GM12878 (cell line): Measurements from ENCODE around the gene PSPN. TPM values are rescaled to one million over a fixed set of nuclear protein-coding genes. Genes with fewer than 3 reads are reported as not detected.

ENCODE experiments used
- ATAC-seq: fragments of 200-7000 bp; cut with Tn5 transposase; 3 replicates; pipeline ENCODE4 v1.9.1; 2020; ENCODE audit warnings: mild to moderate bottlenecking, moderate library complexity
- BruUV-seq: library from RNA; stranded (reverse); fragments of 400-500 nt; replicated peaks from 2 replicates; lab custom pipeline; 2021; lab: Mats Ljungman, UMichigan
- CTCF ChIA-PET: fragments of 300-600 bp; sonication (Branson Sonifier 250); formaldehyde crosslinking; extraction: SDS; loops from one replicate; lab custom pipeline; 2021; ENCODE audit warnings: inconsistent platforms; lab: Yijun Ruan, JAX
- POLR2A ChIA-PET: fragments of 350-600 bp; formaldehyde crosslinking; extraction: SDS; loops from one replicate; lab custom pipeline; 2021; ENCODE audit warnings: inconsistent platforms; lab: Charles Lee
- RAD21 ChIA-PET: fragments of 300-600 bp; sonication (Branson Sonifier 250); formaldehyde crosslinking; loops from one replicate; lab custom pipeline; 2023; ENCODE audit warnings: antibody characterized with exemption; ENCODE audit not compliant: unreplicated experiment; lab: Charles Lee
- SMC1A ChIA-PET: fragments of 300-600 bp; sonication (Branson Sonifier 250); formaldehyde crosslinking; loops from one replicate; lab custom pipeline; 2023; ENCODE audit not compliant: unreplicated experiment, uncharacterized antibody; lab: Charles Lee
- DNase-seq: peaks from one replicate; pipeline ENCODE4 v3.0.0-alpha.2; 2011; ENCODE audit warnings: low read depth, low spot score
- FAIRE-seq: peaks from 3 replicates; lab custom pipeline; 2011; peaks lifted over from hg19 to GRCh38; lab: Jason Lieb, UNC
- H2AFZ ChIP-seq: 2 replicates; pipeline ENCODE4 v1.6.0; 2011; ENCODE audit warnings: low read depth, low read length, control low read depth; ENCODE audit not compliant: control insufficient read depth
- H3K27ac ChIP-seq: 2 replicates; pipeline ENCODE4 v1.5.1; 2011; ENCODE audit warnings: control low read depth; ENCODE audit not compliant: control insufficient read depth, insufficient read depth
- H3K27me3 ChIP-seq, 2 experiments: replicated peaks in 1 of 2; 2 replicates each; pipeline versions ENCODE4 v1.6.0 to v1.6.1; 2011; ENCODE audit warnings: low read length in 1 of 2; ENCODE audit not compliant: control insufficient read depth in 2 of 2, insufficient read depth in 2 of 2
- H3K36me3 ChIP-seq, 2 experiments: 2 replicates each; pipeline ENCODE4 v1.5.1; 2011; ENCODE audit warnings: low read length in 1 of 2; ENCODE audit not compliant: control insufficient read depth in 2 of 2, insufficient read depth in 2 of 2
- H3K4me1 ChIP-seq: 2 replicates; pipeline ENCODE4 v1.6.1; 2011; ENCODE audit warnings: mild to moderate bottlenecking, low read length, moderate library complexity, mixed read lengths; ENCODE audit not compliant: control insufficient read depth, insufficient read depth
- H3K4me2 ChIP-seq: 2 replicates; pipeline ENCODE4 v1.6.0; 2011; ENCODE audit warnings: control low read depth; ENCODE audit not compliant: control insufficient read depth, insufficient read depth
- H3K4me3 ChIP-seq: fragments of 200-600 bp; sonication (generic); 2 replicates; pipeline ENCODE4 v1.5.1; 2016
- H3K79me2 ChIP-seq: 2 replicates; pipeline ENCODE4 v1.6.0; 2011; ENCODE audit warnings: low read length; ENCODE audit not compliant: control insufficient read depth, insufficient read depth
- H3K9ac ChIP-seq: 2 replicates; pipeline ENCODE4 v1.8.0; 2011; ENCODE audit warnings: low read length, control low read depth, mixed read lengths; ENCODE audit not compliant: control insufficient read depth, insufficient read depth
- H3K9me3 ChIP-seq: replicated peaks from 3 replicates; pipeline ENCODE4 v1.5.1; 2011; ENCODE audit warnings: mild to moderate bottlenecking, low read length; ENCODE audit not compliant: control insufficient read depth, insufficient read depth
- H4K20me1 ChIP-seq: 2 replicates; pipeline ENCODE4 v1.6.0; 2011; ENCODE audit not compliant: control insufficient read depth, insufficient read depth
- CBFB ChIP-seq: IDR thresholded peaks from 2 replicates; pipeline ENCODE4 v1.6.1; 2016; ENCODE audit warnings: antibody characterized with exemption, low read depth
- CEBPZ ChIP-seq: fragments of 150-350 bp; IDR thresholded peaks from 2 replicates; pipeline ENCODE4 v1.6.1; 2016; ENCODE audit warnings: low read depth, low read length
- E2F8 ChIP-seq: fragments of 450-650 bp; IDR thresholded peaks from 2 replicates; pipeline ENCODE4 v1.6.1; 2018; ENCODE audit warnings: mild to moderate bottlenecking, low read depth, moderate library complexity; ENCODE audit not compliant: partially characterized antibody
- FOS ChIP-seq: IDR thresholded peaks from 3 replicates; pipeline ENCODE4 v1.6.1; 2011; ENCODE audit warnings: borderline replicate concordance; ENCODE audit not compliant: insufficient read length; ENCODE audit errors: extremely low read depth
- JUNB ChIP-seq: IDR thresholded peaks from 2 replicates; pipeline ENCODE4 v1.6.1; 2016; ENCODE audit warnings: antibody characterized with exemption, mild to moderate bottlenecking
- RFX5 ChIP-seq: IDR thresholded peaks from 2 replicates; pipeline ENCODE4 v1.6.1; 2011; ENCODE audit warnings: low read depth, low read length, improper control_type of control experiment
- SPI1 ChIP-seq: IDR thresholded peaks from 2 replicates; pipeline ENCODE4 v1.6.1; 2011; ENCODE audit warnings: low read depth, mild to moderate bottlenecking, low read length, moderate library complexity, borderline replicate concordance; ENCODE audit not compliant: insufficient read depth
- TCF3 ChIP-seq: IDR thresholded peaks from 2 replicates; pipeline ENCODE4 v1.6.1; 2012; ENCODE audit warnings: low read depth, mild to moderate bottlenecking, low read length, borderline replicate concordance; ENCODE audit not compliant: insufficient read depth
- USF2 ChIP-seq: IDR thresholded peaks from 2 replicates; pipeline ENCODE4 v1.6.1; 2011; ENCODE audit warnings: low read depth, low read length, improper control_type of control experiment, borderline replicate concordance
- WGBS: methylation state at CpG from one replicate; pipeline ENCODE4 v1.1.6; 2016; ENCODE audit warnings: low lambda C conversion rate; ENCODE audit not compliant: insufficient replicate concordance, insufficient coverage; ENCODE audit errors: missing lambda C conversion rate; 5-methylcytosine and 5-hydroxymethylcytosine counted together
- in situ Hi-C: fragments of 300-500 bp; cut with MboI; formaldehyde crosslinking; loops from 9 replicates; pipeline ENCODE4 v1.14.3; 2018; ENCODE audit warnings: mixed read lengths
- intact Hi-C: fragments of 100-400 bp; cut with micrococcal nuclease; formaldehyde crosslinking; loops from one replicate; pipeline ENCODE4 v1.14.2; 2022; ENCODE audit not compliant: unreplicated experiment
- polyA plus RNA-seq, 11 experiments: library from polyadenylated mRNA; depleted of rRNA in 4 of 11; unstranded in 6 of 11; stranded (reverse) in 5 of 11; fragments of >200 nt; fragmentation: Nextera tagmentation in 4 of 11; fragmentation: Illumina TruSeq in 1 of 11; extraction: Ambion mirVana in 4 of 11; extraction: Trizol in 1 of 11; gene quantifications; 1 replicate in 1 of 11; 2 replicates in 10 of 11; pipeline versions ENCODE4 v1.2.1 to v1.2.3, GENCODE V29; 2011 to 2016; ENCODE audit warnings: inconsistent platforms in 2 of 11, missing spikeins in 2 of 11, low read depth in 1 of 11
- total RNA-seq, 4 experiments: library from RNA; depleted of rRNA in 3 of 4; stranded (reverse); fragments of >200 nt in 3 of 4; fragmentation: Illumina TruSeq in 1 of 4; extraction: Trizol in 1 of 4; gene quantifications; 2 replicates each; pipeline versions ENCODE4 v1.2.1 to v1.2.3, GENCODE V29; 2013 to 2021
- TF ChIP-seq, protein P1 (sequence below): IDR thresholded peaks from 2 replicates; pipeline ENCODE4 v1.6.1; 2011; ENCODE audit warnings: low read depth, mild to moderate bottlenecking, low read length, moderate library complexity, borderline replicate concordance; ENCODE audit errors: extremely low read depth

PSPN gene
- total and polyA plus RNA-seq, 10 of the 15 experiments (the other 5 are each of a cell fraction or from before 2014, with no cell fraction given), result 0.27 to 1.2 (median 0.66) TPM

DNA sequence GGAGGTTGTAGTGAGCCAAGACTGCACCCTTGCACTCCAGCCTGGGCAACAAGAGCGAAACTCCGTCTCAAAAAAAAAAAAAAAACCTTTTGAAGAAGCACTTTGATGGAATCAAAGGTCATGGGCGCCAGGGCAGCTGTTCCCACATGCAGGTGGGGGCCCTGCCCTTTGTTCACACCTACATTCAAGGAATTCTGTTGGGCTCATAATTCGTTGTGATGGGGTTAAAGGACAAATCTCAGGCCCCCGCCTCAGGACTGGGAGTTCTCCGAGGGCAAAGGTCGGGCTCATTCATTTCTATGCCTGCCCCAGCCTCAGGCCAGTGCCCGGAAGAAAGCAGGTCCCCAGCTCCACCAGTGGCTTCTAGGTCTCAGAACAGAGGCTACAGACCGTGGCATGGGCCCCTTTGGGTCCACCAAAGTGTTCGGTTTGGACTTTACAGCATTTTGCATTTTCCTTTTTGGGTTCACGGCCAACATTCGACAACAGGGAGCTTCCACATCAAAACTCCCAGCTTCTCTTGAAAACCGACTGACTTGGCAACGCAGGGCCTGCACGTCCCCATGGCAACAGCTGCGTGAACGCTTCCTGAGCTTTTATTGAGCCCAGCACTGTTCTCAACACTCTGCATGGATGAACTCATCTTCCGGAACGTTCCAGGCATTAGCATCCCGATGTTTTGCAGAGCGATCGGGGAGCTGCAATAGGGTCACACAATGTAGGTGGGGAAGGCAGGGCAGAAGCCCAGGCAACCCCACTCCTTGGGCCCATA, 27.3 kb upstream of the PSPN start (continued):
- TF ChIP-seq E2F8 (no peak), CEBPZ (no peak), FOS (no peak)

DNA sequence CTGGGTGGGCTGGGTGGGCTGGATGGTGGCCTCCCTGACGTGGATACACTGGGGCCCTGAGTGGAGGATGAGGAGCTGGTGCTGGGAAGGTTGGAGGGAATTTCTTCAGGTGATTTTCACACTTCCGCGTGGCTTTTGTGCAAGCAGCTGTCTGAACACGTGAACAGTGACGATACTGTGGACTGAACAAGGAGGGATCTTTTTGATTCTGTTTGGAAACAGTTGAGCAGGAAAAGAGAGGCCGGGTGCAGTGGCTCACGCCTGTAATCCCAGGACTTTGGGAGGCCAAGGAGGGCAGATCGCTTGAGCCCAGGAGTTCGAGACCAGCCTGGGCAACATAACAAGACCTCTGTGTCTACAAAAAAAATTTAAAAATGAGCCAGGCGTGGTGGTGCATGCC, 26.3 kb upstream of the PSPN start:
- intact Hi-C loops (no loop called here), in situ Hi-C loops (no loop called here)
- H3K4me2 ChIP-seq, result no peak overlapping the region
- SMC1A ChIA-PET, result no interaction called here
- no peaks in the 10 kb centered on the region for H3K4me1 ChIP-seq
- DNase-seq (no peak), ATAC-seq (no peak), FAIRE-seq (no peak)
- H3K27me3 ChIP-seq, result no peaks in the 10 kb centered on the region
- RAD21 ChIA-PET, result no interaction called here
- H3K79me2 ChIP-seq, result no peaks in the 10 kb centered on the region
- CTCF ChIA-PET, result no interaction called here
- no peak overlapping the region for H3K4me3 ChIP-seq
- H3K9ac ChIP-seq, result no peak overlapping the region
- H3K9me3 ChIP-seq, result no peaks in the 10 kb centered on the region
- H3K36me3 ChIP-seq, result no peaks in the 10 kb centered on the region
- no peaks in the 10 kb centered on the region for H4K20me1 ChIP-seq
- WGBS, result 37% methylated on average over 10 of the region's 10 CpGs
- H2AFZ ChIP-seq, result no peak overlapping the region
- POLR2A ChIA-PET, result no interaction called here
- no TSS peak for BruUV-seq
- H3K27ac ChIP-seq, result no peak overlapping the region
- TF ChIP-seq USF2 (no peak), CBFB (no peak), TCF3 (no peak), SPI1 (no peak), RFX5 (no peak), JUNB (no peak)
- TF ChIP-seq, protein P1, sequence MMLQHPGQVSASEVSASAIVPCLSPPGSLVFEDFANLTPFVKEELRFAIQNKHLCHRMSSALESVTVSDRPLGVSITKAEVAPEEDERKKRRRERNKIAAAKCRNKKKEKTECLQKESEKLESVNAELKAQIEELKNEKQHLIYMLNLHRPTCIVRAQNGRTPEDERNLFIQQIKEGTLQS, result no peak
